SK-N-SH (cell line): ENCODE data around the gene MS4A2. TPM values are rescaled to one million over a fixed set of nuclear protein-coding genes. Genes with fewer than 3 reads are reported as not detected.

Experiments used
- CTCF ChIA-PET: fragments of 300-600, 350-600 bp; formaldehyde crosslinking; extraction: SDS; loops from one replicate; lab custom pipeline; 2021; lab: Yijun Ruan, JAX
- POLR2A ChIA-PET: fragments of 350-600 bp; sonication (Branson Sonifier 250); formaldehyde crosslinking; extraction: SDS; loops from one replicate; lab custom pipeline; 2020; ENCODE audit warnings: antibody characterized with exemption, inconsistent platforms; lab: Yijun Ruan, JAX
- DNase-seq: peaks from one replicate; pipeline ENCODE4 v3.0.0; 2012
- H2AFZ ChIP-seq: fragments of 200-600 bp; sonication (generic); 2 replicates; pipeline ENCODE4 v1.8.1; 2016; ENCODE audit warnings: antibody characterized with exemption, mild to moderate bottlenecking, low read depth
- H3F3A ChIP-seq: fragments of 200-600 bp; sonication (generic); replicated peaks from 2 replicates; pipeline ENCODE3; 2016; ENCODE audit warnings: antibody characterized with exemption, mild to moderate bottlenecking; ENCODE audit not compliant: insufficient read depth
- H3K27ac ChIP-seq, 2 experiments: fragments of 200-500 bp in 1 of 2; fragments of 200-600 bp in 1 of 2; sonication (Bioruptor generic) in 1 of 2; sonication (generic), shearing (Covaris generic) in 1 of 2; 2 replicates each; pipeline versions ENCODE4 v1.5.1 to v1.6.1; 2014 to 2016; ENCODE audit warnings: low read depth in 2 of 2, inconsistent platforms in 1 of 2, low read length in 1 of 2, mild to moderate bottlenecking in 1 of 2, mixed read lengths in 1 of 2
- H3K27me3 ChIP-seq: fragments of 200-600 bp; sonication (generic), shearing (Covaris generic); 2 replicates; pipeline ENCODE4 v1.6.1; 2016; ENCODE audit warnings: mixed run types; ENCODE audit not compliant: insufficient read depth
- H3K36me3 ChIP-seq, 2 experiments: fragments of 200-500 bp in 1 of 2; fragments of 200-600 bp in 1 of 2; sonication (Bioruptor generic) in 1 of 2; sonication (generic) in 1 of 2; replicated peaks in 1 of 2; 2 replicates each; pipeline versions ENCODE3 to v1.5.1; 2014 to 2016; ENCODE audit warnings: low read length in 1 of 2, mild to moderate bottlenecking in 1 of 2; ENCODE audit not compliant: insufficient read depth in 2 of 2, control insufficient read depth in 1 of 2
- H3K4me1 ChIP-seq, 2 experiments: fragments of 200-500 bp in 1 of 2; fragments of 200-600 bp in 1 of 2; sonication (Bioruptor generic) in 1 of 2; sonication (generic), shearing (Covaris generic) in 1 of 2; 2 replicates each; pipeline versions ENCODE4 v1.5.1 to v1.6.1; 2014 to 2016; ENCODE audit warnings: low read depth in 1 of 2, low read length in 1 of 2, mixed run types in 1 of 2; ENCODE audit not compliant: insufficient read depth in 2 of 2, control insufficient read depth in 1 of 2
- H3K4me2 ChIP-seq: fragments of 200-600 bp; sonication (generic), shearing (Covaris generic); 2 replicates; pipeline ENCODE4 v1.6.1; 2017; ENCODE audit warnings: mixed run types
- H3K4me3 ChIP-seq, 2 experiments: fragments of 200-500 bp in 1 of 2; fragments of 200-600 bp in 1 of 2; sonication (Bioruptor generic) in 1 of 2; sonication (generic), shearing (Covaris generic) in 1 of 2; 2 replicates each; pipeline versions ENCODE4 v1.5.1 to v1.8.1; 2014 to 2016; ENCODE audit warnings: low read depth in 2 of 2, inconsistent platforms in 1 of 2, low read length in 1 of 2, mild to moderate bottlenecking in 1 of 2, mixed read lengths in 1 of 2, moderate library complexity in 1 of 2
- H3K79me2 ChIP-seq: fragments of 200-600 bp; sonication (generic); 2 replicates; pipeline ENCODE4 v1.8.1; 2017; ENCODE audit warnings: mild to moderate bottlenecking; ENCODE audit not compliant: insufficient read depth
- H3K9ac ChIP-seq: fragments of 200-600 bp; sonication (generic); 2 replicates; pipeline ENCODE4 v1.6.1; 2017; ENCODE audit warnings: mixed run types
- H3K9me2 ChIP-seq: fragments of 200-600 bp; sonication (generic); 2 replicates; pipeline ENCODE4 v1.6.1; 2017; ENCODE audit warnings: mixed run types
- H3K9me3 ChIP-seq: fragments of 200-600 bp; sonication (generic); 2 replicates; pipeline ENCODE4 v1.6.1; 2017; ENCODE audit warnings: mixed run types, mild to moderate bottlenecking, moderate library complexity
- H4K20me1 ChIP-seq: fragments of 200-600 bp; sonication (generic); 2 replicates; pipeline ENCODE4 v1.6.1; 2017; ENCODE audit warnings: mild to moderate bottlenecking, mixed run types; ENCODE audit not compliant: insufficient read depth
- CHD2 ChIP-seq: fragments of 150-350 bp; IDR thresholded peaks from 2 replicates; pipeline ENCODE4 v1.6.1; 2018; ENCODE audit warnings: low read length; ENCODE audit not compliant: partially characterized antibody
- ELF1 ChIP-seq: IDR thresholded peaks from 2 replicates; pipeline ENCODE4 v1.4.0; 2012
- EP300 ChIP-seq, 2 experiments: IDR thresholded peaks; 2 replicates each; pipeline versions ENCODE4 v1.4.0 to v1.6.1; 2012; ENCODE audit warnings: borderline replicate concordance in 1 of 2, low read depth in 1 of 2, low read length in 1 of 2
- EZH2phosphoT487 ChIP-seq: fragments of 200-600 bp; sonication (generic); IDR thresholded peaks from 2 replicates; pipeline ENCODE4 v1.6.1; 2017; ENCODE audit warnings: low read depth, mixed run types, mild to moderate bottlenecking, antibody characterized with exemption, moderate library complexity, borderline replicate concordance
- FOSL2 ChIP-seq: IDR thresholded peaks from 2 replicates; pipeline ENCODE4 v1.4.0; 2012; ENCODE audit warnings: low read depth, mild to moderate bottlenecking, moderate library complexity, borderline replicate concordance
- FOXJ3 ChIP-seq: sonication (generic); formaldehyde crosslinking; IDR thresholded peaks from 2 replicates; pipeline ENCODE4 v1.5.1; 2020; ENCODE audit warnings: mild to moderate bottlenecking, missing genetic modification reagents
- GABPA ChIP-seq: IDR thresholded peaks from 2 replicates; pipeline ENCODE4 v1.4.0; 2012; ENCODE audit warnings: low read depth, mild to moderate bottlenecking
- GATA2 ChIP-seq: sonication (generic); formaldehyde crosslinking; IDR thresholded peaks from 2 replicates; pipeline ENCODE4 v1.5.0; 2020; ENCODE audit warnings: mild to moderate bottlenecking, missing genetic modification reagents
- MXI1 ChIP-seq: IDR thresholded peaks from 2 replicates; pipeline ENCODE4 v1.6.1; 2012; ENCODE audit warnings: mild to moderate bottlenecking, low read depth, low read length, improper control_type of control experiment
- NRF1 ChIP-seq: IDR thresholded peaks from 2 replicates; pipeline ENCODE4 v1.6.1; 2012; ENCODE audit warnings: low read depth, mild to moderate bottlenecking, low read length
- POLR2AphosphoS5 ChIP-seq: IDR thresholded peaks from 2 replicates; pipeline ENCODE4 v1.6.1; 2012; ENCODE audit warnings: low read depth, low read length
- RAD21 ChIP-seq: IDR thresholded peaks from 2 replicates; pipeline ENCODE4 v1.6.1; 2012; ENCODE audit warnings: mild to moderate bottlenecking, low read length
- RCOR1 ChIP-seq: fragments of 150-350 bp; IDR thresholded peaks from 2 replicates; pipeline ENCODE4 v1.6.1; 2017; ENCODE audit warnings: antibody characterized with exemption, low read length
- RXRA ChIP-seq: IDR thresholded peaks from 2 replicates; pipeline ENCODE4 v1.4.0; 2012; ENCODE audit warnings: low read depth, mild to moderate bottlenecking, borderline replicate concordance
- SMC3 ChIP-seq: IDR thresholded peaks from 2 replicates; pipeline ENCODE4 v1.6.1; 2012; ENCODE audit warnings: low read depth, low read length, improper control_type of control experiment
- TAF1 ChIP-seq: IDR thresholded peaks from 2 replicates; pipeline ENCODE4 v1.6.1; 2012; ENCODE audit warnings: low read depth, mild to moderate bottlenecking, low read length, moderate library complexity, borderline replicate concordance
- WGBS: methylation state at CpG from one replicate; pipeline ENCODE4 v1.1.6; 2017; ENCODE audit warnings: low lambda C conversion rate; 5-methylcytosine and 5-hydroxymethylcytosine counted together
- polyA plus RNA-seq, 3 experiments: library from polyadenylated mRNA; depleted of rRNA; stranded (reverse); fragments of >200 nt; gene quantifications; 2 replicates each; pipeline ENCODE4 v1.2.3, GENCODE V29; 2012
- TF ChIP-seq, protein P1 (sequence below): IDR thresholded peaks from 2 replicates; pipeline ENCODE4 v1.4.0; 2012; ENCODE audit warnings: low read depth, borderline replicate concordance
- TF ChIP-seq, protein P2 (sequence below): IDR thresholded peaks from 2 replicates; pipeline ENCODE4; 2012
- TF ChIP-seq, protein P3 (sequence below): fragments of 150-350 bp; IDR thresholded peaks from 2 replicates; pipeline ENCODE4 v1.6.1; 2016; ENCODE audit warnings: mild to moderate bottlenecking, low read depth, low read length

Gene MS4A2
- polyA plus RNA-seq, 1 of the 3 experiments (the other 2 are of a cell fraction) = not detected

DNA sequence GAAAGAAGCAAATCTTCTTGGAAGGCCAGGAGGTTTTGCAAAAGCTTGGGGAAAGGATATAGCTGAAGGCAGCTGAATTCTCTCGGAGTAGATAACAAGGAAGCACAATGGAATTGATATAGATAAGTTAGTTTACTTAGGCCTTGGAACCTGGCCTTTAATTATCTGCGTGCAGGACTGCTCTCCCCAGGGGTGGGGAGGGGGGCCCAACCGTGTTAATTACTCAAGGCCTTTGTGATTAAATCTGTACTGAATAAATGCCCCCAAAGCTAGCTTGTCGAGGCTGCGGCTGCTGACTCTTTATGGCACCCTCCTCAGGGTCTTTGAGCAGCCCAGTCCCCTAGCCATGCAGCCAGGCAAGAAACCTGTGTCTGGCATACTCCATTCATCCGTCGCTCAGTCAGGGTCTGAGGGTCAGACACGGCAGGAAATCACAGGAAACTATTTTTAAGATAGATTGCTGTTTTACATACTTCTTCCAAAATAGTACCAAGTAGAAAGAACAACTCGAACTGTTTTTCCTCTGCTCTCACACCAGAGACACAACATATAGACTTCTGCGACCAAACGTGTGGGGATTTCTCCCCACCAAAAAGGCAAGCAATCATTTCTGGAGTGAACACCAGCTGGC is 36.5 kb downstream of the MS4A2 start:
- 11% methylated on average over 11 of the region's 11 CpGs for WGBS
- Histone ChIP-seq H3K9me2 (no peaks in the 10 kb centered on the region), H3K36me3 (no peaks in the 10 kb centered on the region), H3K9me3 (no peaks in the 10 kb centered on the region), H3K4me3 (no peak overlapping the region), H3K27me3 (no peaks in the 10 kb centered on the region), H3K79me2 (no peaks in the 10 kb centered on the region), H3F3A (no peaks in the 10 kb centered on the region), H3K4me1 (no peaks in the 10 kb centered on the region), H3K4me2 (no peak overlapping the region), H3K27ac (no peak overlapping the region), H3K9ac (no peak overlapping the region), H4K20me1 (no peaks in the 10 kb centered on the region), H2AFZ (no peak overlapping the region)
- TF ChIP-seq ELF1 = no peak
- no peak for TF ChIP-seq SMC3
- TF ChIP-seq, protein P1, sequence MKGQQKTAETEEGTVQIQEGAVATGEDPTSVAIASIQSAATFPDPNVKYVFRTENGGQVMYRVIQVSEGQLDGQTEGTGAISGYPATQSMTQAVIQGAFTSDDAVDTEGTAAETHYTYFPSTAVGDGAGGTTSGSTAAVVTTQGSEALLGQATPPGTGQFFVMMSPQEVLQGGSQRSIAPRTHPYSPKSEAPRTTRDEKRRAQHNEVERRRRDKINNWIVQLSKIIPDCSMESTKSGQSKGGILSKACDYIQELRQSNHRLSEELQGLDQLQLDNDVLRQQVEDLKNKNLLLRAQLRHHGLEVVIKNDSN = no peak
- TF ChIP-seq POLR2AphosphoS5 = no peak
- TF ChIP-seq FOSL2 = no peak
- no peak for TF ChIP-seq EZH2phosphoT487
- TF ChIP-seq RCOR1 = no peak
- TF ChIP-seq RXRA = no peak
- no peak for TF ChIP-seq FOXJ3
- no peak for TF ChIP-seq GABPA
- ChIA-PET POLR2A (no interaction called here), CTCF (no interaction called here)
- DNase-seq = no peak

DNA sequence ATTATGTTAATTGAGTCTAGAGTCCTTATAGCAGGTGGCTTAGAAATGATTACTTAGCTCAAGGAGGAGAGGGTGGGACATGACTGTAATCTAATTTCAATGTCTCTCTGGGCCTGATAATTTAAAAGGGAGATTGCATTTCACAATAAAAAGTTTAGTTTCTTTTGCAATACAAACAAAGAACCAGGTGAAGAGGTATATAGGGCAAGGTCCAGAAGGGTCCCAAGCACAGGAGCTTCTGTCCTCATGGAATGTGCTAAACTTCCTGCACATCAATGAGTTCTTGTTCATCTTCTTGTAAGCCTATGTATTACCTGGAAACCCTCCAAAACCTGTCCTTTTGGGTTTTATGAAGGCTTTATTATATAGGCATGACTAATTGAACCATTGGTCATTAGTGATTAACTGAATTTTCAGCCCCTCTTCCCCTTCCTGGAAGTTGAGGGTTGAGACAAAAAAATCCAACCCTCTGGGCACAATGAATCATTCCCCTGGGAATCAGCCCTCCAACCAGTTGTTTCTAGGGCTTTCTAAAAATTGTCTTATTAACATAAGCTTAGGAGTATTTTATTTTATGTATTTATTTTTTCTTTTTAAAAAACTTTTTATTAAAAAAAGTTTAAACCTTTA is 37.6 kb downstream of the MS4A2 start:
- H3K27ac ChIP-seq = no peak overlapping the region
- CTCF ChIA-PET = no interaction called here
- H3F3A ChIP-seq = no peaks in the 10 kb centered on the region
- H3K36me3 ChIP-seq = no peaks in the 10 kb centered on the region
- no peaks in the 10 kb centered on the region for H4K20me1 ChIP-seq
- no peaks in the 10 kb centered on the region for H3K9me3 ChIP-seq
- no peaks in the 10 kb centered on the region for H3K4me1 ChIP-seq
- H3K27me3 ChIP-seq = no peaks in the 10 kb centered on the region
- TF ChIP-seq EZH2phosphoT487 (no peak), GATA2 (CRISPR knock-in tag) (no peak), ELF1 (no peak), TAF1 (no peak), CHD2 (no peak), FOXJ3 (no peak), EP300 (IDR thresholded peaks at IDR 0.05; ENCODE audit: borderline replicate concordance in 1 of 2, low read depth in 1 of 2, low read length in 1 of 2) (no peak), MXI1 (no peak), NRF1 (no peak), RAD21 (no peak), FOSL2 (no peak)
- TF ChIP-seq, protein P2, sequence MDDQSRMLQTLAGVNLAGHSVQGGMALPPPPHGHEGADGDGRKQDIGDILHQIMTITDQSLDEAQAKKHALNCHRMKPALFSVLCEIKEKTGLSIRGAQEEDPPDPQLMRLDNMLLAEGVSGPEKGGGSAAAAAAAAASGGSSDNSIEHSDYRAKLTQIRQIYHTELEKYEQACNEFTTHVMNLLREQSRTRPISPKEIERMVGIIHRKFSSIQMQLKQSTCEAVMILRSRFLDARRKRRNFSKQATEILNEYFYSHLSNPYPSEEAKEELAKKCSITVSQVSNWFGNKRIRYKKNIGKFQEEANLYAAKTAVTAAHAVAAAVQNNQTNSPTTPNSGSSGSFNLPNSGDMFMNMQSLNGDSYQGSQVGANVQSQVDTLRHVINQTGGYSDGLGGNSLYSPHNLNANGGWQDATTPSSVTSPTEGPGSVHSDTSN = no peak
- TF ChIP-seq, protein P3, sequence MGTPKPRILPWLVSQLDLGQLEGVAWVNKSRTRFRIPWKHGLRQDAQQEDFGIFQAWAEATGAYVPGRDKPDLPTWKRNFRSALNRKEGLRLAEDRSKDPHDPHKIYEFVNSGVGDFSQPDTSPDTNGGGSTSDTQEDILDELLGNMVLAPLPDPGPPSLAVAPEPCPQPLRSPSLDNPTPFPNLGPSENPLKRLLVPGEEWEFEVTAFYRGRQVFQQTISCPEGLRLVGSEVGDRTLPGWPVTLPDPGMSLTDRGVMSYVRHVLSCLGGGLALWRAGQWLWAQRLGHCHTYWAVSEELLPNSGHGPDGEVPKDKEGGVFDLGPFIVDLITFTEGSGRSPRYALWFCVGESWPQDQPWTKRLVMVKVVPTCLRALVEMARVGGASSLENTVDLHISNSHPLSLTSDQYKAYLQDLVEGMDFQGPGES = no peak
- H3K9me2 ChIP-seq = no peaks in the 10 kb centered on the region
- no peak overlapping the region for H3K4me3 ChIP-seq
- POLR2A ChIA-PET = no interaction called here
- no peak overlapping the region for H3K9ac ChIP-seq
- no peak overlapping the region for H2AFZ ChIP-seq
- DNase-seq = no peak
- no peaks in the 10 kb centered on the region for H3K79me2 ChIP-seq
- H3K4me2 ChIP-seq = no peak overlapping the region
